GM21390 (cell line): ENCODE measurements around the gene FEZF2.
A peak's percentile ranks its signal among the peaks of the same experiment; 100 is the strongest.

Experiments
- ATAC-seq: cut with Tn5 transposase; IDR thresholded peaks from one replicate; pipeline ENCODE4 v1.9.1; 2021; ENCODE audit not compliant: unreplicated experiment

Gene FEZF2

DNA sequence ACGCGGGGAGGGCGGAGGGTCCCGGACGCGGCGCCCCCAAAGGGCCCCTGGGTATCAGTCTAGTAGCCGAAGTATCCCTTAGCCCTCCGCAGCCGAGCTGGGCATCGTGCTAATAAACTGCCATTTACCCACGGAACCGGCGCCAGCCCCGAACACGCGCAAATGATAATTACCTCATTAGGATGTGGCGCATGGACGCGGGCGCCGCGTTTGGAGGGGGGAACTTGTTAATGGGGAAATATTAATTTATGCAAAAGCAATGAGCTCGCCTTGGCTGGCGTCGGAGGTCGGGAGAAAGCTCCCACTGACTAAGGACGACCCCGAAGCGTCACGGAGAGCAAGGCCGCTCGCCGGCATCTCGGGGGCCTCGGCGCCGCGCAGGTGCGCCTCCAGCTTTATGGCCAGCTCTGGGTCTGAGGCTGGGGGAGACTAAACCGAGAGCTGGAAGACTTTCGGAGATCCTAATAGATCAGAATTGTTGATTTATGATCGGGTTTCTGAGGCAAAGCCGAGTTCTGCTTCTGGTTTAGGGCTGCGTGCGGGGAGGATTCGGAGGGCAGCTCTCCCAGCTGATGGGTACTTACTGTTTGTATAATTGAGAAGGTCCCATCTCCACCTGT, 474 bp upstream of the FEZF2 start:
- ATAC-seq = no peak

DNA sequence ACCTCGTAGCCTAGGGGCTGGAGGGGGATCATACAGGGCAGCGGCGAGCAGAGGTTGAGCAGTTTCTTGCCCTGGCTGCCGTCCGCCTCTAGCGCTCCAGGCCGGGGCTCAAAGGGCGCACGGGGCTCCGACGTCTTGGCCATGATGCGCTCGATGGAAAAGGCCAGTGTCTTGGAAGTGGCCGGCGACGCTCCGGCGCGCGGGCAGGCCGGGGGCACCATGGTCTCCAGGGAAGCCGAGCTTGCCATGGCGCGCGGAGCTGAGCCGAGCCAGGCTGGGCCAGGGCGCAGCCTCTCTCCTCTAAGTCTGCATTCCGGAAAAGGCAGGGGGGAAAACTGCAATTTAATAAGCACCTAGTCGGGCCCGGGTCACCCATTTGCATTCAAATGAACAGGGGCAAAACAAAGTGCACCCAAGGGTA, 719 bp downstream of the FEZF2 start:
- no peak for ATAC-seq

DNA sequence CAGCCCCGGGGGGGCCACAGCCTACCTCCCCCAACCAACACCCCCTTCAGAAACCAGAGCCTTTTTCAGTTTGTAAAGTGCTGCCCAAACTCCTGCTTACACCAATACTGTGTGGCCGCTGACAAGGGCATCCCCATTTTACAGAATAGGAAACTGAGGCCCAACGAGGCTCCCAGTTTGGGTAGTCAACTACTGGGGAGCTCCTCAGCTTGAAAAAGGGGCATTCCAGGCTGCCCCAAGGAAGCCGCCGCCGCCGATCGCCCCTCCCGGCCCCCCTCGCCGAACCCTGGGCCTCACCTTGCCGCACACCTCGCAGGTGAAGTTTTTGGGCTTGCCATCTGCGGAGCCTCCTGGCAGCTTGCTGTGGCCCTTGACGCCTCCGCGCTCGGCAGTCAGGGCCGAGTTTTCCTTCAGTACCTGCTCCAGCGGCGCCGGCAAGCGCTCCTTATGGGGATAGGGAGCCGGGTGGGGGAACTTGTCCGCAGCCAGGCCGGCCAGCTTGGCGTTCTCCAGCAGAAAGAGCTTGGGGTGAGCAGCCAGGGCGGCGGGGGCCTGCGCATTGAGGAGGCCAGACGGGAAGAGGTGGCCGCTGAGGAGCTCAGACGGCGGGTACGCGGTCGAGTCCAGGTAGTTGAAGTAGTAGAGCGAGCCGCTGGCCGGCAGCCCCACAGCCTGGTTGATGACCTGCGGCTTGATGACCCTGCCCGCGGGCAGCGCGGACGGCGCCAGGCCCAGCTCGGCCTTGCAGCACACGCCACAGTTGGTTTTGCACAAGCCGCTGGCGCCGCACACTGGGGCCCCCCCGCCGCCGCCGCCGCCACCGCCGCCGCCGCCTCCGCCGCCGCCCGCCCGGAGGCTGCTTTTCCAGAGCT, 1.4 kb downstream of the FEZF2 start:
- no peak for ATAC-seq

DNA sequence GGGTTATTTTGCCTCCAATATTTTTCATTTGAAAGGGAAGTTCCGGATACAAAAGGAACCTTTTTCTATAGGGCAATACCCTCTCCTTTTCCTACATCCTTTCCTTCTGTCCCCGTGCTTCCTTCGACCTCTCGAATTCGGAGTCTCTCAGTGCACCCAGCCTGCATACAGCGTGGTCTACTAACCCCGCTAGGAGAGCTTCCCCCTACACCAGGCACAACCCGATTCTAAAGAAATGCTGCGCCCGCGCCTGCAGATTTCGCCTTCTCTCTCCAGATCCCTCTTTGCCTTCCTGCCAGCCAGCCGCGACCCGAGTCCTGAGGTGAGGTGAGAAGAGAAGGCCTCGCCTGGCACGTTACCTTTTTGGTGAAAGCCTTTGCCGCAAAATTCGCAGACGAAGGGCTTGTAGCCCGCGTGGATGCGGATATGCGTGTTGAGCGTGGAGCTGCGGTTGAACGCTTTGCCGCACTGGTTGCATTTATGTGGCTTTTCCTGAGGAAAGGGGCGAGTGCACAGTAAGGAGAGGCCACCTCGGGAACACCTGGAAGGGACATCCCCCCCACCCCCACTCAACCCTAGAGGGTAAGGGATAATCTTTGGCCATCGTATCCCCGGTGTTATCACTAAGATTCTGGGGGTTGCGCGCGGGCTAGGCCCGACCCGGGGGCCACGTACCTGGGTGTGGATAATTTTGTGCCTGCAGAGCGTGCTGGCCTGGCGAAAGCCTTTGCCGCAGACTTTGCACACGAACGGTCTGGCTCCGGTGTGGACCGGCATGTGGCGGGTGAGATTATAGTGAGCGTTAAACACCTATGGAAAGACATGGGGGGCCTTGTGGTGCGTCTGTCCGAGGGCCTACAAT, 2.3 kb downstream of the FEZF2 start:
- ATAC-seq = no peak

DNA sequence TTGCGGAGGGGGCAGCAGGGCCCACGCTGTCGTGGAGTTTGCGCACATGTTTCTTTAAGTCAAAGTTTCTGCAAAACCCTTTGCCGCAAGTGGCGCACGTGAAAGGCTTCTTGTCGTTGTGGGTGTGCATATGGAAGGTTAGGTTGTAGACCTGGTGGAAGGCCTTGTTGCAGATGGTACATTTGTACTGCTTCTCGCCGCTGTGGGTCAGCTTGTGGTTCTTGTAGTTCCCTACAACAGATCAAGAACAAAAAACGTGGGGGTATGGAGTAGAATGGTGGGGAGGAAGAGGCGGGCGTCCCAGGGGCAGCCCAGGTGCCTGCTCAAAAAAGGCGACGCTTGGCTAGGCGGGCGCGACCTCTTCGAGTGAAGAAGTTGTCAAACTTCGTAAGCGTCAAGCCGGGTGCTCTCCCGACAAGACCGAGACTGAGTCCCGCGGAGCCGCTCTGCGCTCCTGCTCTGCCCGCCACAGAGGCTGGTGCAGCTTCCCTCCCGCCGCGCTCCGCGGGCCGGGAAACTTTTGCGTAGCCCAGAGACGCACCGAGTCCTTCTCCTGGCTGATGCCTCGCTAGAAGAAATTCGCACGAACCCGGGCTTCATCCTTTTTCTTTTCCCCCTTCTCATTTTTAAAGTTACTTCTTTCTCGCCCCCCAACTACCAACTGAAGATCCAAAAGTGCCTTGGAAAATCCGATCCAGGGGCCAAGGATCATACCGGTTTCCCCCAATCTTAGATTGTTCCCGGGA, 3.1 kb downstream of the FEZF2 start:
- no peak for ATAC-seq

DNA sequence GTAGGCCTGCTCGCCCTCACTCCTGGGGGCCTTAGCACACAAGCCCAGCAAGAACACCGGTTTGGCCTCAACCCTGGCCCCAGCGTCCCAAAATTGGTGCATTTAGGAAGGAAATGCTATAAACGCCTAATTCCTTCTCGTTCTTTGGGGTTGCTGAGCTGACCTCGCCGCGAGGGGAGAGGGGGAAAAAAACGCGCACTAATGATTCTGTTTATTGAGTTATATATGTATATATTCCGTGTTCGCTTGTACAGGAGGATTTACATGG, 3.9 kb downstream of the FEZF2 start:
- no peak for ATAC-seq

DNA sequence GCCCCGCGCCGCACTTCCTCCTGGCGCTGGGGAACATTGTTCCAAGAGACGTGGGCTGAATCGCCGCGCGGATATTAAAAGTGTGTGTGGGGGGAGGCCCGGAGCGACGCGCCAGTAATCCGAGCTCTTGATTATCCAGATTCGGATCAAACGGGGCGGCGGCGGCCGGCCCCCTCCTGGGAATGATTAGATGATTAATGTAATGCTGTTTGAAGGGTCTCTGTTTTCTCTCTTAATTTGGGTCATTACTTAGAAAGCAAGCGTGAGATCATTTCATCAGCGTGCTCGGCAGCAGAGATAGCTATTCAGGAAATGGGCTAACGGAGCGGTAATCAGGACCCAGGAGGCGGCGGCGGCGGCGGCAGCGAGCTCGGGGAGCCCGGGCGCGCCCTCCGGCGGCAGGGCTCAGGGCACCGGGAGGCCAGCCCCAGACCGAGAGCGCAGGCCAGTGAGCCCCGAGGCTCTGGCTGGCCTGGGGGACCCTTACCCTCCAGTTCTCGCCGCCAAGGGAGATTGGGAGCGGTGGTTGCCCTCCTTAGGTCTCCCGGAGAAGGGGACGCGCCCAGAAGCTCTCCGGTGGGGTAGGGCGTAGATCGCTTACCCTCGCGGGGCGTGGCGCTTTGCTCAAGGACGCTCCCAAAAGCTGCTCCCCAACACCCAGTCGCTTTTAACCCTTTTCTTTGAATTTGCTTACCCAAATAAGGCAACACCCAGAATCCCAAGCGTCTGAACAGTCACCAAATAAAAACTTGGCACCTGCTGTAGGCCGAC, 4.5 kb downstream of the FEZF2 start:
- no peak for ATAC-seq

DNA sequence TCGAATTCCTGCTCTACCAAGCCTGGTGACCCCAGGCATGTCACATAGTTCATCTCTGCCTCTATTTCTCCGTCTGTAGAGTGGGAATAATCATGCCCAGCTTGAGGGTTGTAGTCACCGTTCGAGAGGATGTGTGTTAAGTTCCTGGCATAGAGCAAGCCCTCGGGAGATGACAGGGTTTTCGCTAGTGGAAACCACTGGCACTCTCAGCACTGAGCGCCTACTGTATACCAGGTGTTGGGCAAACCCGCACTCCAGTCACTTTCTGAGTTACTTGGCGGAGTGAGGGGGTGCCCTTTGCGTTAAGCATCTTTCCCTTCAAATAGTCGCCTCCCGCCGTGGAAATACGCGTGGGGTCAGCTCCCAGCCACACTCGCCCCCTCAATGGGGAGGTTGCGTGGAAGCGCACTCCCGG, 5.1 kb downstream of the FEZF2 start:
- no peak for ATAC-seq

DNA sequence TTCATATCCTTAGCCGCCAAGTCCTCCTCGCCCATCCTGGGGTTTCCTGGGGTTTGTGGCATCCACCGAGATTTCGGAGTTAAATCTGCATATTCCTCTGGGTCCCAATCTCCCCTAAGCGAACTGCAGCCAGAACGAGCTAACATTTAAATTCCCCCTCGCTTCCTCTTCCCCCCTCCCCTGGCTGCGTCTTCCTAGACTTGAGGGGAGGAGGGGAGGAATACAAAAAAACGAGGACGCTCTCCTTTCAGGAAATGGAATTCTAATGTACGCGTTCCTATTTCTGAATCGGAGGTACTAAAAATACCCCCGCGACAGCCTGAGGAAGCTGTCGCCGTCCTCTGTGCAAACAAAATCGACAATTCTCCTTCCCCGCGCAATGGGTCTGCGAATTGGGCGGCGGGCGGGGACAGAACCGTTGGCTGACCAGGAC, 5.6 kb downstream of the FEZF2 start:
- no peak for ATAC-seq

DNA sequence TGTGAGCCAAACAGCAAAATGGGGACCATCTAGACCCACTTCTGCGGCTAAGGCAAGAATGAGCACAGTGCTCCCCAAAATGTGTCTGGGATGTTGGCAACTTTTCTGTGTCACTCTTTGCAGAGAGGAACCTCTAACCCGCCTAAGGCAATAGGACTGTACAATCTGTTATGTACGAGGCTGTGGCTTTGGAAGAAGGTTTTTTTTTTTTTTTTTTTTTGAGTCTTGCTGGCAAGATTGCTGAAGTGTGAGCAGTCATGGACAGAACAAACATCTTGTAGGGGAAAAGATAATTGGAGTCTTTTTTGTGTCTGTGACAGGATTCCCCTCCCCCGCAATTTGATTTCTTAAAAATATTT, 7.2 kb downstream of the FEZF2 start:
- ATAC-seq = no peak

DNA sequence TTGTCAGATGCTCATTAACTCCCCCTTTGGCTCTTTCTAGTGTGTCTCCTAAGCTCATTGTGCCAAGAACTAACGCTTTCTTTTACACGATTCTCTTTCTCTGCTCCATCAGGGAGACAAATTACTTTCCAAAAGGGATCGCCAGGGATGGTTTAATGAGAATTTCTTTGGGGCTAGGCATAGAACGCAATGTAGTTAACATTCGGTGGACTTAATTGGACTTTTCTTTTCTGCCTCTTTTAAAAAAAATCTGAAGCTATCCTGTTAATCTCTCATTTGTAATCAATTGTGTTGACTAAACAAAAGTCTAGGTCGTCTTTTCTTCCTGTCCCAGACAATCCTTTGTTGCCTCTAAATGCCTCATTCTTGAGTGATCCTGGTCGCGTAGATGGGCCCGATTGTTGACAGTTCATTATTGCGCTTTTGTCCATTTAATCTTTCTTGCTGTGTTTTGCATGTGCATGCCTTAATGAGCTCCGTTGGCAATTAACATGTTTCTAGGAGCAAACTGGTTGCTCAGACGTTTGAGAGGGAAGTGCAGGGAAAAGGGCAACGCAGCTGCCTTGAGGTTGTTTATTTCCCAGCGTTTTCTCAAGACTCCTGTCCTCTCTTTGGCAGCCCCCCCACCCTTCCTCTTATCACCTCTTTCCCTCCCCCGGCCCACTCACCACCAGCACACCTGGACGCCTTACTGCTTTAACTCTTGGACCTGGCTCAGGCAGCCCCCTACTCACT, 7.8 kb downstream of the FEZF2 start:
- ATAC-seq = no peak

DNA sequence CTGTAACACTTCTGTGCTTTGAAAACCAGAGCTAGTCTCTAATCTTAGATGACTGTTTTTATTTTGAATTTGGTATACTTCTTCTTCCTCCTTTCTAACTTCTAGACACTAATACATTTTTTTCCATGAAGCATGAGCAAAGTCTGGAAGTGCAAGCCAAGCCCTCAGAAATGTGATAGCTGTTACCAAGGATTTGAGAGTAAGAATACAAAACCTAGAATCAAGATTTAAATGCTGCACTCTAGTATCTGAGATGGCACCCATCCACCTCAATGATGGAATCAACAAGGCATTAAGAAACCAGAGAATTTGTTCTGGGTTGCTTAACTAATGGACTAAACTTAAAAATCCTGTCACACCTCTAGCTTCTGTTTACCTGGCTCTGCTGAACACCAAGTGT, 9.2 kb downstream of the FEZF2 start:
- no peak for ATAC-seq

DNA sequence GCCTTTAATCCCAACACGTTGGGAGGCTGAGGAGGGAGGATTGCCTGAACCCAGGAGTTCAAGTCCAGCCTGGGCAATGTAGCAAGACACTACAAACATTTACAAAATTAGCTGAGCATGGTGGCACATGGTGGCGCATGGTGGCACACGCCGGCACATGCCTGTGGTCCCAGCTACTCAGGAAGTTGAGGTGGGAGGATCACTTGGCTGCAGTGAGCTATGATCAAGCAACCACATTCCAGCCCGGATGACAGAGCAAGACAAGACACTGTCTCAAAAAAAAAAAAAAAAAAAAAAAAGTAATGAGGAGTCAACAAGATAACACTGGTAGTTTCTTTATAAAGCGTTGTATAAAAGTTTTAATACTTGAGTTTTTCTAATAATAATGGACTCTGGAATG, 10.1 kb downstream of the FEZF2 start:
- ATAC-seq = no peak

DNA sequence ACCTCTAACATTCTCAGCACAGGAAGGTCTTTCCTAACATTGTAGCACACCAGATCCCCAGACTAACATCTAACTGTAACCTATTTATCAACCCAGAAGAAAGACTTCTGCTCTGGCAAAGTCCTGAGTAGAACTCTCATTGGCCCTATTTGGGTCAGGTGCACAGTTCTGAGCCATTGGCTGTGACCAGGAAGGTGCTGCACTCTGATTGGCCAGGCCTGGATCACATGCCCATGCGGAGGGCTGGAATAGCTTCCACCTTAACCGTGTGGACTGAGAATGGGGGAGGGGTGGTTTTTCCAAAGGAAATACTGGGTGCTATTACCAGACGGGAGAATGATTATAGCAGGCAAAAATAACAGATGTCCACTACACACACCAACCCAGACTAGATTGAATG, 11.5 kb downstream of the FEZF2 start:
- ATAC-seq = peak; percentile 18

DNA sequence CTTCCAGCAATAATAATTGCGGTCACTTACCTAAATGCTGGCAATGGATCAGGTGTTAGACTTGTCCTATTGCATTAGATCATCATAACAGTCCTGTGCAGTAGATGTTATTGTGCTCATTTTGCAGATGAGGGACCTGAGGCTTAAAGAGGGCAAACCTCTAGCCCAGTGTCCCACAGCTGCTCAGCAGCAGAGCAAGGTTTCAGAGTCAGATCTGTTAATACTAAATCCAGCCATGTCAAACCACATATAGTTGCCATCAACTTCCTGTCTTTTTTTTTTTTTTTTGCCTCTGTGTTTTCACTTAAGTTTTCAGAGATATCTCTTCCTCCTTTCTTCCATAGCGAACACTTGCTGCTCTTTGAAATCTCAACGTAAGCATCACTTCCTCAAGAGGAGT, 12.1 kb downstream of the FEZF2 start:
- peak; percentile 81 for ATAC-seq

DNA sequence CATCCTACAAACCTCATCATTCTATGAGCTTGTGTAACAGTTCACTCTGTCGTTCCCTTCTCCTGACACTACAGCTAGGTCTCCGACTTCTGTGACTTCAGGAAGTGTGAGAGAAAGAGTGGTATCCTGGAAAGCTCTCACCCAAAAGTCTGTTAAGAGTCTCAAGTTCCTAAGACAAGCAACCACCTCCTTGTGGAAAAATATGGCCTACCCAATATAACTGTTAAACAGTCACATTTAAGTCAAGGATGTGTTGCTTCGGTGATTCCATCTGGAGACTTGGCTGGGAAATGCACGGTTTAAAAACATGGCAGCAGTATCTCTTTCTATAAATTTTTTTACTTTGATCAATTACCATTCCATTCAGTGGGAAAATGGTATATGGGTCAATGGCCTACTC, 13.8 kb downstream of the FEZF2 start:
- ATAC-seq = no peak

DNA sequence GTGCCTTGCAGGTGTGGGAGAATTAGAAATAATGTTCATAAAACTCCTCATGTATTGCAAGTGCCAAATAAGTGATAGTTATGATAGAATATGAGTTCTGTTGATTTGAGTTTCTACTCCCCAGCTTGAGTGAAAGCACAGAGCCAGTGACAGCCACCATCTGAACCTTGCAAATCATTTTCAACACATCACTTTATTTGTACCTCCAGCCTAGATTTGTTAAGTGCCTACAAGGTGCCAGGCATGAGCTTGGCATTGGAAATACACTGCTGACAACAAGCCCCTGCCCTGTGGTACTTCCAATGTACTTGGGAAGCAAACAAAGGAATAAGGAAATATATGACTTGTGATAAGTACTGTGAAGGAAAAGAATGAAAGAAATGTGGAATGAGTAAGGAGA, 17.0 kb downstream of the FEZF2 start:
- ATAC-seq = no peak

DNA sequence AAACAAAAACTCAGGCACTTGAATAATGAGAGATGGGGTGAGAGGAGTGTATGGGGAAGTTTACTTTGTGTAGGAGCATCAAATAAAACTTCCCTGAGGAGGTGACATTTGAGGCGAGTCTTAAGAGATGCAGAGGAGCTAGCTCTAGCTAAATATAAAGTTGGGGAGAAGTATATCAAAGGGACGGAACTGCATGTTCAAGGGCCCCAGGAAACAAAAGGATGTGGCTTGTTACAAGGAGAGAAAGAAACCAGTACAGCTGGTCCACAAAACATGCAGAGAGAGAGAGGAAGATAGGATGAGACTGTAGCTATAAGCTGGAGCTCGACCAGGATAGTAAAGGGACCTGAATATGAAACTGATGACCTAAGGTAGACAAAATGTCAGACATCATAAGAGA, 17.6 kb downstream of the FEZF2 start:
- no peak for ATAC-seq

DNA sequence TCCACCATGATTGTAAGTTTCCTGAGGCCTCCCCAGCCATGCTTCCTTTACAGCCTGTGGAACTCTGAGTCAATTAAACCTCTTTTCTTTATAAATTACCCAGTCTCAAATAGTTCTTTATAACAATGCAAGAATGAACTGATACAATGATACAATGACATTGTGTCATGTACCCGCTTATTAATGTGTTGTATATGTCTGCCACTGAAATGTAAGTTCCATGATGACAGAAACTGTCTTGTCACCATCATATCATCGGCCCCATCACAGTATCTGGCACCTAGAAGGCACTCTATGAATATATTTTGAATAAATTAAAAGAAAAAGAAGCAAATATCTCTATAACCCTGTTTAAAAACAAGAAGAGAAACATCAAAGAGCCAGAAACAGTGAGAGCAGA, 29.6 kb downstream of the FEZF2 start:
- ATAC-seq = no peak

DNA sequence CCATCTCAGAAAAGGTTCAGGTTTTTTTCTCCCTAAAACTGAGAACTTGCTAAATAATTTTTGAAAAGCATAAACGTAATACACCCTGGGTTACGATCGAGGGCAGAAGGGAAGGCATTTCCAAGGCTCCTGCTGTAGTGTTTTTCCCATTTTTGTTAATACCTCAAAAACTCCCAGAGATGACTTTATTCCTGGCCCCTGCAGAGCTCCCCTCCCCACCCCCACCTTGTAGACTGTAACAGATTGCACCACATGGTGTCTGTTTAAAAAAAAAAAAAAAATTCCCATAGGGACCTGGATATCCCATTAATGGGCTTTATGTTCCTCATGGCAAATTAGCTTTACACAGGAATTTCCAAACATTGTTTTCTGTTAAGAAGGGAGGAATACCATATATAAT, 38.2 kb downstream of the FEZF2 start:
- no peak for ATAC-seq
